Thyroid gland (tissue), 4 donors: ENCODE measurements around the gene POU2AF2.
"Not testable (repeated sequence)": the region's sequence is repeated elsewhere in the genome, so short reads cannot be mapped to it uniquely, and the experiment has no call there.

Experiments
- CTCF ChIP-seq, 6 experiments: fragments of 200-600 bp in 3 of 6; fragments of 450-650 bp in 3 of 6; sonication (generic) in 3 of 6; IDR thresholded peaks; one replicate each; pipeline ENCODE4 v1.5.1; 2016 to 2019; ENCODE audit warnings: antibody characterized with exemption in 6 of 6, mild to moderate bottlenecking in 2 of 6, inconsistent platforms in 1 of 6, moderate library complexity in 1 of 6
- POLR2A ChIP-seq, 2 donors: fragments of 450-650 bp; IDR thresholded peaks; one replicate each; pipeline ENCODE4 v1.6.1; 2017; ENCODE audit warnings: antibody characterized with exemption in 2 of 2, mild to moderate bottlenecking in 2 of 2, moderate library complexity in 1 of 2

GRCh38 chr11:111320199-111320598, 74.7 kb downstream of the POU2AF2 start:
- not testable (repeated sequence) for TF ChIP-seq CTCF, POLR2A (IDR thresholded peaks at IDR 0.05)
